ENCODE measurements around the gene SHQ1.
A peak's percentile ranks its signal among the peaks of the same experiment; 100 is the strongest.

SHQ1 gene

DNA sequence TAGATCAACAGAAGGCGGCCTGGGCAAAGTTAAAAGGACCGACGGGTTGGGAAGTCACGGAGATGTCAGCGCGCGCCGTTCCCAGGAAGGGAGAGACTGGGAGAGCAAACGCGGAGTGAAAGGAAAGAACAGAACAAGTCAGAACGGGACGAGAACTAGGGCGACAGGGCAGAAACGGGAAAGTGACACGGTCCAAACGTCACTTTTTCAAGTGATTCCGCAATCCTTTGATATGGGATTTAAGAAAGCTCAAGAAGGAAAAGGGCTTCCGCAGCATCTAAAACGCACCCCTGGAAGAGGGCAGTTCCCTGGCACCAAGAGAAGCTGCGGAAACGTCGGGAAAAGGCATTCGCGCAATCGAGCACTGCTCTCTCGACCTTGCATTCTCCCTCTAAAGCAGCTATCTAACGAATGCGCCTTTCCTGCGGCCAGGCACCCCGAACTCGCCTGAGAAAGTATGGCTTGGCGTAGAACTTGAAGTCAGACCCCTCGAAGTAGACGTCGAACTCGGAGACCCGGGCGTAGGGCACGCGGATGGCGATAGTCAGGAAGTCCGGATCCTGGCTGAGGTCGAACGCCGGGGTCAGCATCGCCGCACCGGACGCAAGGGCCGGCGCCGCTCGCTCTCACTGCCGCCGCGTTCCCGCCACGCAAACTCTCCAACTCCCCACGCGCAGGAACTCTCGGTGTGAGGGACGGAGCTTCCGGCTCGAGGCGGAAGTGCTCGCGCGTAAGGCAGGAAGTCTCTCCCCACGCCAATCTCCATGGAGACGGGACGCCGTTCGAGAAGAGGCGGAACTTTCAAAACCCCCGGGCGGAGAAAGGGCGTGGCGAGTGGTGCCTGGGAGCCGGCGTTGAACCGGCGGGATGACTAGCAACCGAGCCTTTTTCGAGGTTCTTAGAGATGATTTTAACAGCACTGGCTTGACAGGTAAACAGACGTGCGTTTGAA is at the start of gene SHQ1:
Gene SHQ1, minus strand, starts transcription at position 695 of the 952 bp plus-strand sequence. Its CDS starts 105 bp downstream, at position 590.
- TF ChIP-seq MYC (IDR thresholded peaks at IDR 0.05; ENCODE audit: low read depth, low read length) (peak; percentile 91), POLR2A (IDR thresholded peaks at IDR 0.05; ENCODE audit: extremely low read depth, insufficient read length) (peak; percentile 61)
- TF ChIP-seq, protein P1, sequence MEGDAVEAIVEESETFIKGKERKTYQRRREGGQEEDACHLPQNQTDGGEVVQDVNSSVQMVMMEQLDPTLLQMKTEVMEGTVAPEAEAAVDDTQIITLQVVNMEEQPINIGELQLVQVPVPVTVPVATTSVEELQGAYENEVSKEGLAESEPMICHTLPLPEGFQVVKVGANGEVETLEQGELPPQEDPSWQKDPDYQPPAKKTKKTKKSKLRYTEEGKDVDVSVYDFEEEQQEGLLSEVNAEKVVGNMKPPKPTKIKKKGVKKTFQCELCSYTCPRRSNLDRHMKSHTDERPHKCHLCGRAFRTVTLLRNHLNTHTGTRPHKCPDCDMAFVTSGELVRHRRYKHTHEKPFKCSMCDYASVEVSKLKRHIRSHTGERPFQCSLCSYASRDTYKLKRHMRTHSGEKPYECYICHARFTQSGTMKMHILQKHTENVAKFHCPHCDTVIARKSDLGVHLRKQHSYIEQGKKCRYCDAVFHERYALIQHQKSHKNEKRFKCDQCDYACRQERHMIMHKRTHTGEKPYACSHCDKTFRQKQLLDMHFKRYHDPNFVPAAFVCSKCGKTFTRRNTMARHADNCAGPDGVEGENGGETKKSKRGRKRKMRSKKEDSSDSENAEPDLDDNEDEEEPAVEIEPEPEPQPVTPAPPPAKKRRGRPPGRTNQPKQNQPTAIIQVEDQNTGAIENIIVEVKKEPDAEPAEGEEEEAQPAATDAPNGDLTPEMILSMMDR (IDR thresholded peaks at IDR 0.05; ENCODE audit: low read depth, low read length), result no peak
- TF ChIP-seq, protein P2, sequence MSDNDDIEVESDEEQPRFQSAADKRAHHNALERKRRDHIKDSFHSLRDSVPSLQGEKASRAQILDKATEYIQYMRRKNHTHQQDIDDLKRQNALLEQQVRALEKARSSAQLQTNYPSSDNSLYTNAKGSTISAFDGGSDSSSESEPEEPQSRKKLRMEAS (IDR thresholded peaks at IDR 0.05; ENCODE audit: low read depth, low read length), result peak; percentile 90
- DNase-seq (ENCODE audit: low read depth), result peak; percentile 94
- H3K4me3 ChIP-seq (ENCODE audit: low read depth, low read length), result peak within 1 kb of the TSS; percentile 82

DNA sequence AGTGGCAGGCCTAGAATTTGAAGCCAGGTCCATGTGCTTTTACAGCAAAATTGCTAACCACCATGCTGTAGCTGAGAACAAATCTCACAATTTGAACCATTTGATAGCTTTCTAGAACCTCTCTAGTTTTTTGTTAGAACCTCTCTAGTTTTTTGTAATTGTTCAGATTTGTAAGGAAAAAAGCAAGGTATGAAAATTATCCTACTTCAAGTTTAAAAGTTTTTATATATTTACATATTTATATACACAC is 49.4 kb upstream of the SHQ1 start:
- TF ChIP-seq, protein P1 (IDR thresholded peaks at IDR 0.05; ENCODE audit: low read depth, low read length), result no peak
- TF ChIP-seq, protein P2 (IDR thresholded peaks at IDR 0.05; ENCODE audit: low read depth, low read length), result no peak
- TF ChIP-seq POLR2A (IDR thresholded peaks at IDR 0.05; ENCODE audit: extremely low read depth, insufficient read length) (no peak), MYC (IDR thresholded peaks at IDR 0.05; ENCODE audit: low read depth, low read length) (no peak)
- no peak for DNase-seq (ENCODE audit: low read depth)
- H3K4me3 ChIP-seq (ENCODE audit: low read depth, low read length), result no peak overlapping the region

DNA sequence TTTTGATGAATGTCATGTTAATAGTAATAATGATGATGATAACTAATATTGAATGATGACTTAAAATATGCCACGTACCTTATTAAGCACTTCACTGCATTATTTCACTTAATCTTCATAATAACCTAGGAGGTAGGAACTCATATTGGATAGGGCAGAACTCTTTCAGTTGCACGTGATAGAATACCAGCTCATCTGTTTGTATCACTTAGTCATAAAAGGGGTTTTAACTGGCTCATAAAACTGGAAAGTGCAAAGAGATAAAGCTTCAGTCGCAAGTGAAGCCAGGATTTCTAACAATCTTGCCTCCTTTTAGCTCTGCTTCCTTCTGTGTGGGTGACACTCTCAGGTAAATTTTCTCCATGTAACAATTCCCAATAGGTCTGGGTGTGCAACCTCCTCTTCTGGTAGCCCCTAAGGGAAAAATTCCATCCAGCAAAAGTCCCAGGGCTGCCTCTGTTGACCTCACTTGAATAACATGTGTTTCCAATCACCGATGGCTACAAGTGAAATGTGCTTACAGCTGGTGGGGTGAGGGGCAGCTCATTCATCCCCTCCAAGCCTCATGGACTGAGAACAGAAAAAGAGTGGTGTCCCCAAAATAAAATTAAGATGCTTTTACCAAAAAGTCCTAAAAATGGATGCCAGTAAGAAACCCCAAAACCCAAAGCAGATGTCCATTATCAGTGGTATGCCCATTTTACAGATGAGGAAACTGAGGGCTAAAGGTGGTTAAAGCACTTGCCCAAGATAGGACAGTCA is 48.9 kb upstream of the SHQ1 start:
- DNase-seq (ENCODE audit: low read depth), result no peak
- no peak overlapping the region for H3K4me3 ChIP-seq (ENCODE audit: low read depth, low read length)
- TF ChIP-seq, protein P1 (IDR thresholded peaks at IDR 0.05; ENCODE audit: low read depth, low read length), result no peak
- TF ChIP-seq, protein P2 (IDR thresholded peaks at IDR 0.05; ENCODE audit: low read depth, low read length), result no peak
- TF ChIP-seq POLR2A (IDR thresholded peaks at IDR 0.05; ENCODE audit: extremely low read depth, insufficient read length) (no peak), MYC (IDR thresholded peaks at IDR 0.05; ENCODE audit: low read depth, low read length) (no peak)

DNA sequence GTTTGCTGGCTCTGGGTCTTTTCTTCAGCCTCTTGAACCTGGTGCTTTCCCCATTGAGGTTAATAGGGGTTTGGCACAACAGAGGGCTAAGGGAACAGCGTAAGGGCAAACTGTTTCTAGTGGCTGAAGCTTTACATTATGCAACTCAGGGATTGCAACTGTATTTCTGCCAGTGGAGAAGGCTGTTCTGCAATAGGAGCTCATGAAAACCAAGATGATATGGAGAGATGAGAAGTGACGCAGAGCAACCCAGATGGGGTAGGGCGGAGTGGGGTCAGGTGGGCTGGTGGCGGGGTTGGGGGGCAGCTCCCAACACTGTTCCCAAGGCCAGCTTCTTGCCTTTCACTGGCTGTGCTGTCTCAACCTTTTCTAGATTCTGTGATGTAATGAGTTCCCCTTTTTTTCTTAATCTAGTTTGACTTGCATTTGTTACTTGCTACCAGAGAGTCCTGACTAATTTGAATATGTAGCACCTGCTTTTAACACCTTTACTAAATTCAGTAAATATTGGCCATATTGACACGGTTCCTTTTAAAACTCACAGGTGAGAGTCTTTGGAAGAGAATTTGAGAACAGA is 46.8 kb upstream of the SHQ1 start:
- peak; percentile 61 for DNase-seq (ENCODE audit: low read depth)
- peak; percentile 28; the same call in 1 of the 2 replicates for TF ChIP-seq MYC (IDR thresholded peaks at IDR 0.05; ENCODE audit: low read depth, low read length)
- TF ChIP-seq, protein P2 (IDR thresholded peaks at IDR 0.05; ENCODE audit: low read depth, low read length), result no peak
- H3K4me3 ChIP-seq (ENCODE audit: low read depth, low read length), result no peak overlapping the region

DNA sequence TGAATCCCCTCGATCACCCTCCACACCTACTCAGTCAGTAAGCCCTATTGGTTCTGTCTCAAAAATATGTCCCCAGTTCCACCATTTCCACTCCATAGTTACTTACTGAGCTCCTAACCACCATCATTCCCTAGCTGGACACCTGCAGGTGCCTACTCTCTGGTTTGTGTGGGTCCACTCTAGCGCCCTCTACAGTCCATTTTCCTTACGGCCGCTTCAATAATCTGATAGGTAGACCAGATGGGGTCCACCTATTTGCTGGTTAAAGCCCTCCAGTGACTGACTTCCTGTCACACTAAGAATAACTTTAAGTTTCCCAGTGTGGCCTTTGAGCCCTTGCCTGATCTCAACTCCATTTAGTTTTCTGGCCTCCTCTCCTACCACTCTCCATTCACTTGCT is 44.6 kb upstream of the SHQ1 start:
- peak; percentile 37 for DNase-seq (ENCODE audit: low read depth)
- no peak for TF ChIP-seq MYC (IDR thresholded peaks at IDR 0.05; ENCODE audit: low read depth, low read length)
- TF ChIP-seq, protein P1 (IDR thresholded peaks at IDR 0.05; ENCODE audit: low read depth, low read length), result peak; percentile 47
- no peak for TF ChIP-seq POLR2A (IDR thresholded peaks at IDR 0.05; ENCODE audit: extremely low read depth, insufficient read length)
- TF ChIP-seq, protein P2 (IDR thresholded peaks at IDR 0.05; ENCODE audit: low read depth, low read length), result no peak
- no peak overlapping the region for H3K4me3 ChIP-seq (ENCODE audit: low read depth, low read length)

Data from NB4 (cell line).